ENCODE measurements around the gene AP3B1. TPM values are rescaled to one million over a fixed set of nuclear protein-coding genes. Genes with fewer than 3 reads are reported as not detected.

AP3B1 gene
- total RNA-seq, 3 donors from 2014 or later: 48.0 to 63.5 (median 48.2) TPM

DNA sequence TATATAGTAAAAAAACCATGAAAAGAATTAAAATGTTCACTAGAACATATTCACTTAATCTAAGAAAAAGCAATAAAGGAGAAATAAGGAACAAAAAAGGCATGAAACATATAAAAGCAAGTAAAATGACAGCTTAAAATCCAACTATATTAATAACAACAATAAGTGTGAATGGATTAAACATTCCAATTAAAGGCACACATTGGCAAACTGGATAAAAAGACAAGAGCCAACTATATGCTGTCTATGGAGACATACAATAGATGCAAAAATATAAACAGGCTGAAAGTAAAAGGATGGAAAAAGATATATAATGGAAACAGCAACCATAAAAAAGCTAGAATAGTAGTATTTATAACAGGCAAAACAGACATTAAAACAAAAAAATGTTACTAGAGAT is 70.1 kb downstream of the AP3B1 start:
- peaks cover 5 to 23% of the 10 kb centered on the region in 2 donors for H3K9me3 ChIP-seq
- peaks cover 15% of the 10 kb centered on the region for H3K36me3 ChIP-seq
- no peak overlapping the region for H3K27ac ChIP-seq
- TF ChIP-seq POLR2A (IDR thresholded peaks at IDR 0.05) (no peak), CTCF (IDR thresholded peaks at IDR 0.05) (no peak), POLR2AphosphoS5 (IDR thresholded peaks at IDR 0.05) (no peak)
- H3K4me1 ChIP-seq: no peaks in the 10 kb centered on the region
- H3K27me3 ChIP-seq: no peaks in the 10 kb centered on the region
- H3K4me3 ChIP-seq: no peak overlapping the region
- intact Hi-C loops (cut with DNase I; ENCODE audit: low total_unique reads): no loop called here
- no peak for DNase-seq (ENCODE audit: low spot score in 2 of 2)

GRCh38 chr5:78221964-78222451 is 72.5 kb downstream of the AP3B1 start:
- Histone ChIP-seq H3K9me3 (peaks cover 5 to 23% of the 10 kb centered on the region in 2 donors), H3K27ac (no peak overlapping the region), H3K4me3 (no peak overlapping the region), H3K36me3 (peaks cover 16% of the 10 kb centered on the region), H3K4me1 (no peaks in the 10 kb centered on the region), H3K27me3 (no peaks in the 10 kb centered on the region)
- intact Hi-C loops (cut with DNase I; ENCODE audit: low total_unique reads): no loop called here
- DNase-seq (ENCODE audit: low spot score in 2 of 2): no peak
- TF ChIP-seq CTCF (IDR thresholded peaks at IDR 0.05) (no peak), POLR2A (IDR thresholded peaks at IDR 0.05) (no peak), POLR2AphosphoS5 (IDR thresholded peaks at IDR 0.05) (no peak)

DNA sequence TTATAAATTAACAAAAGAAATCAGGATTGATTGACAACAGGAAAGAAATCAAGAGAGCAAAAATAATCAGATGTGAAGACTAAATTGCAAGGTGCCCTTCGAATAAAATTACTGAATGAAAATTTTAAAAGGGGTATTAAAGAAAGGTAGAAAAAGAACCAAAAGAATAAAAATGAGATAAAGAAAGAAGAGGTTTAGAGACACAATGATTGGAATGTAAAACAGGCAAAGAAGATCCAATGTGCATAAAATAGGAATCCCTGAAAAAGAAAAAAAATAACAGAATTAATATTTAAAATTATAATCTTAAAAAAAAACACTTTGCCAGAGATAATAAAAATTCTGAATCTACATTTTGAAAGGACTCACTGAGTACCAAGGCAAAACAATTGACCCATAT is 73.0 kb downstream of the AP3B1 start:
- intact Hi-C loops (cut with DNase I; ENCODE audit: low total_unique reads): no loop called here
- TF ChIP-seq POLR2A (IDR thresholded peaks at IDR 0.05) (no peak), POLR2AphosphoS5 (IDR thresholded peaks at IDR 0.05) (no peak)
- Histone ChIP-seq H3K4me1 (no peaks in the 10 kb centered on the region), H3K9me3 (peaks cover 5 to 23% of the 10 kb centered on the region in 2 donors), H3K27ac (no peak overlapping the region), H3K4me3 (no peak overlapping the region), H3K27me3 (no peaks in the 10 kb centered on the region), H3K36me3 (peaks cover 16% of the 10 kb centered on the region)
- DNase-seq (ENCODE audit: low spot score in 2 of 2): no peak

GRCh38 chr5:78215972-78216371 is 78.5 kb downstream of the AP3B1 start:
- no peak overlapping the region for H3K27ac ChIP-seq
- no peak for TF ChIP-seq POLR2AphosphoS5 (IDR thresholded peaks at IDR 0.05)
- TF ChIP-seq CTCF (IDR thresholded peaks at IDR 0.05): no peak
- no peak for TF ChIP-seq POLR2A (IDR thresholded peaks at IDR 0.05)
- no peaks in the 10 kb centered on the region for H3K9me3 ChIP-seq
- no peak for DNase-seq (ENCODE audit: low spot score in 2 of 2)
- H3K4me3 ChIP-seq: no peak overlapping the region
- peaks cover 5% of the 10 kb centered on the region for H3K36me3 ChIP-seq
- intact Hi-C loops (cut with DNase I; ENCODE audit: low total_unique reads): no loop called here
- no peaks in the 10 kb centered on the region for H3K4me1 ChIP-seq
- no peaks in the 10 kb centered on the region for H3K27me3 ChIP-seq

GRCh38 chr5:78215565-78215964 is 78.9 kb downstream of the AP3B1 start:
- H3K9me3 ChIP-seq: no peaks in the 10 kb centered on the region
- TF ChIP-seq CTCF (IDR thresholded peaks at IDR 0.05): no peak
- TF ChIP-seq POLR2AphosphoS5 (IDR thresholded peaks at IDR 0.05): no peak
- no peak for TF ChIP-seq POLR2A (IDR thresholded peaks at IDR 0.05)
- no peak for DNase-seq (ENCODE audit: low spot score in 2 of 2)
- peaks cover 5% of the 10 kb centered on the region for H3K36me3 ChIP-seq
- H3K27me3 ChIP-seq: no peaks in the 10 kb centered on the region
- H3K27ac ChIP-seq: no peak overlapping the region
- no peak overlapping the region for H3K4me3 ChIP-seq
- H3K4me1 ChIP-seq: no peaks in the 10 kb centered on the region
- intact Hi-C loops (cut with DNase I; ENCODE audit: low total_unique reads): no loop called here

GRCh38 chr5:78213799-78214198 is 80.7 kb downstream of the AP3B1 start:
- TF ChIP-seq CTCF (IDR thresholded peaks at IDR 0.05) (no peak), POLR2AphosphoS5 (IDR thresholded peaks at IDR 0.05) (no peak), POLR2A (IDR thresholded peaks at IDR 0.05) (no peak)
- no peak overlapping the region for H3K4me3 ChIP-seq
- H3K36me3 ChIP-seq: no peaks in the 10 kb centered on the region
- H3K27me3 ChIP-seq: no peaks in the 10 kb centered on the region
- intact Hi-C loops (cut with DNase I; ENCODE audit: low total_unique reads): no loop called here
- no peaks in the 10 kb centered on the region for H3K9me3 ChIP-seq
- no peak overlapping the region for H3K27ac ChIP-seq
- DNase-seq (ENCODE audit: low spot score in 2 of 2): no peak
- no peaks in the 10 kb centered on the region for H3K4me1 ChIP-seq
